Activated naive CD8-positive, alpha-beta T cell treated with anti-CD3 and anti-CD28 coated beads, Interleukin-2, amount 50 U/mL, for 24 hours (primary cell): ENCODE data around the gene LAMA4.
"Not testable (repeated sequence)": the region's sequence is repeated elsewhere in the genome, so short reads cannot be mapped to it uniquely, and the experiment has no call there.

Experiments used
- ATAC-seq: fragments of 150-1000 bp; cut with Tn5 transposase; one replicate; pipeline ENCODE4 v1.10.0; 2021
- DNase-seq: peaks from one replicate; pipeline ENCODE4 v3.0.0; 2021
- H3K27ac Mint-ChIP-seq: one replicate; pipeline ENCODE4 v1.8.0; 2021; ENCODE audit warnings: mild to moderate bottlenecking, mixed read lengths
- H3K27me3 Mint-ChIP-seq: one replicate; pipeline ENCODE4 v1.8.0; 2021; ENCODE audit warnings: mixed read lengths
- H3K36me3 Mint-ChIP-seq: one replicate; pipeline ENCODE4 v1.8.0; 2021; ENCODE audit warnings: low read depth, mixed read lengths
- H3K4me1 Mint-ChIP-seq: one replicate; pipeline ENCODE4 v1.8.0; 2021; ENCODE audit warnings: mixed read lengths
- H3K4me3 Mint-ChIP-seq: one replicate; pipeline ENCODE4 v1.8.0; 2021; ENCODE audit warnings: mild to moderate bottlenecking, moderate library complexity, mixed read lengths
- H3K9me3 Mint-ChIP-seq: one replicate; pipeline ENCODE4 v1.8.0; 2021; ENCODE audit warnings: mixed read lengths

The LAMA4 gene

DNA sequence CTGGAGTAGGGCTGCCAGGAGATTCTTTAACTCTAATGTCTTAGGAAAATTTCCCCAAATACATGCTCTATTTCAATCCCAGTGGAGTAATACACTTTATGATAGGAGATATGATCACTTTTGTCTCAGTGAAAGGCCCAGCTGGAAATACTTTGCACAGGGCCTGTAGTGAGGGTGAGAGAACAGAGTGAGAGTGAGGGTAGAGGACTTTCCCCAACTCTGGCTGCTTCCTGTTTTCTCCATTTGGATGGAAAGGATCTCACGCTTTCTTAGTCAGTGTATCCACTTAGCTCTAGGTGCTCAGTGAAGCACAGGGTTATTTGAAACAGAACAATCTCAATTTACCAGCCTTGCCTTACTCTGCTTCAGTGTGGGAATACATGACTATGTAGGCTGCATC is 130.4 kb downstream of the LAMA4 start:
- Mint-ChIP-seq H3K4me1 (no peaks in the 10 kb centered on the region), H3K27ac (no peak overlapping the region), H3K4me3 (no peak overlapping the region), H3K36me3 (no peaks in the 10 kb centered on the region), H3K9me3 (no peaks in the 10 kb centered on the region), H3K27me3 (peaks cover 9% of the 10 kb centered on the region)
- ATAC-seq (no peak), DNase-seq (no peak)

- Mint-ChIP-seq H3K27ac (no peak overlapping the region), H3K27me3 (peaks cover 6% of the 10 kb centered on the region), H3K4me1 (peaks cover 4% of the 10 kb centered on the region), H3K9me3 (no peaks in the 10 kb centered on the region), H3K36me3 (no peaks in the 10 kb centered on the region), H3K4me3 (no peak overlapping the region)
- ATAC-seq (no peak), DNase-seq (no peak)
Measured at GRCh38 chr6:112122756-112123155, 131.6 kb downstream of the LAMA4 start.

GRCh38 chr6:112118034-112118433 is 136.3 kb downstream of the LAMA4 start:
- Mint-ChIP-seq H3K4me1 (peaks cover 16% of the 10 kb centered on the region), H3K27me3 (peaks cover 6% of the 10 kb centered on the region), H3K4me3 (no peak overlapping the region), H3K27ac (peak overlapping the region; percentile 51), H3K9me3 (no peaks in the 10 kb centered on the region), H3K36me3 (no peaks in the 10 kb centered on the region)
- ATAC-seq (no peak), DNase-seq (no peak)

DNA sequence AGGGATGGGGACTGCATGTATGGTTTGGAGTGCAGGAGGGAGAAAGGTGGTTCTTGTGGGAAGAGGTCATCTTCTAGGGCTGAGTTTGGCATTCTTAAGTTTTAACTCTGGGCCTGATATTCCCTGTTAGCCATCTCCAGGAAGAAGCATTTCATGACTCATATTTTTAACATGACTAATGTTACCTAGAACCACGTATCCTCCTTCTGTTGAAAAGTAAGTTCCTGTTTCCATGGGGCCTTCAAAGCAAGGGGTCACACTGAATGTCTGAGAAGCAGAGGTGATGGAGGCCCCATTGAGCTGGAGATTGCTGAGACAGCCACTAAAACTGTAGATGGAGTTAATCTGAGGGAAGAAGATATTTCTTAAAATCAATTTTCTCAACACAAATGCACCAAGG is 136.8 kb downstream of the LAMA4 start:
- DNase-seq (peak; percentile 16), ATAC-seq (peak; percentile 95)
- Mint-ChIP-seq H3K4me3 (peak overlapping the region; percentile 32), H3K27me3 (peaks cover 6% of the 10 kb centered on the region), H3K36me3 (no peaks in the 10 kb centered on the region), H3K4me1 (peaks cover 16% of the 10 kb centered on the region), H3K27ac (peak overlapping the region; percentile 51), H3K9me3 (no peaks in the 10 kb centered on the region)

DNA sequence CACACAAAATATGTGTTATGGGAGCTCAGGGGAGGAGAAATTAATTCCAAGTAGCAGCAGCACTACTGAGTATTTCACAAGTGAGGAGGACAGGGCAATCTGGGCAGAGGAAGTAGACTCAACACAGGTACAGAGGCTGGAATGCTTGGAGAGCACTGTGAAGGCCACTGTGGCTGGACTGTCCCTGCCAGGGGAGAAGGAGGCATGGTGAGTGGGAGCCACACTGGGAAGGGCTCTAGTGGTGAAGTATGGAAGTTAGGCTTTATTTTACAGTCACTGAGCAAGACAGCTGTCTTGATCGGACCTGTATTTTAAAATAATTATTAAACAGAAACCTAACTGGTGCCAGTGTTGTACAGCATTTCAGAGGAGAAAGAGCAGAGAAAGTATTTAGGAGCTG is 138.1 kb downstream of the LAMA4 start:
- no peaks in the 10 kb centered on the region for H3K9me3 Mint-ChIP-seq
- no peak overlapping the region for H3K27ac Mint-ChIP-seq
- H3K4me3 Mint-ChIP-seq, result no peak overlapping the region
- H3K36me3 Mint-ChIP-seq, result no peaks in the 10 kb centered on the region
- H3K4me1 Mint-ChIP-seq, result peaks cover 16% of the 10 kb centered on the region
- DNase-seq (no peak), ATAC-seq (no peak)
- H3K27me3 Mint-ChIP-seq, result peaks cover 10% of the 10 kb centered on the region

DNA sequence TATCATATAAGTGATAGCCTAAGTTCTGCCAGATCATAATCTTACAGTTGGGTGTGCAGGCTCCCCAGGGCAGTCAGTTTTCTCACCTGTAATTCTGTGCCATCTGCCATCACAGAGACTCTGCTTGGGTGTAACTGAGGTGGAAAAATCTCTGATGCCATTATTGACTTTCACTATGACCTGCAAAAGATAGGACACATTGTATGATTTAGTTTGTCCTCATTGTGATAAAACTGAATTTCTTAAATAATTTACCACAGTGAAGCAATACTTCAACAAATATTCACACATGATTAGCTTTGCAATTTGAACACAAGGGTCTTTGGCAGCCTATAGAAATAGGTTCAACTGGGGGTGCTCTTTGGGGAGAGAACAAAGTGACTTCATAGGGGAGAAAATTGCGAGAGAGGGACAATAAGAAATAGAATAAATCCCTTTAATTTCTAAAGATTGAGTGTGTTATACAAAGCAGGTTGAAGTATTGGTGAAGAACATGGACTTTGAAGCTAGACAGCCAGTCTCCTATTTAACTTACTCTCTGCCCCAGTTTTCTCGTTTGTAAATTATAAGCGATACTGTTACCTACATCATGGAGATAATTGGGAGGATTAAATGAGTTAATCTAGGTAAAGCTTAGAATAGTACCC is 139.7 kb downstream of the LAMA4 start:
- no peak overlapping the region for H3K27ac Mint-ChIP-seq
- H3K27me3 Mint-ChIP-seq, result peaks cover 10% of the 10 kb centered on the region
- peaks cover 16% of the 10 kb centered on the region for H3K4me1 Mint-ChIP-seq
- H3K9me3 Mint-ChIP-seq, result no peaks in the 10 kb centered on the region
- no peak for ATAC-seq
- no peak overlapping the region for H3K4me3 Mint-ChIP-seq
- no peaks in the 10 kb centered on the region for H3K36me3 Mint-ChIP-seq
- DNase-seq, result no peak

GRCh38 chr6:112113918-112114317 is 140.4 kb downstream of the LAMA4 start:
- H3K4me3 Mint-ChIP-seq, result no peak overlapping the region
- peaks cover 16% of the 10 kb centered on the region for H3K4me1 Mint-ChIP-seq
- DNase-seq (no peak), ATAC-seq (no peak)
- no peaks in the 10 kb centered on the region for H3K9me3 Mint-ChIP-seq
- peaks cover 10% of the 10 kb centered on the region for H3K27me3 Mint-ChIP-seq
- no peak overlapping the region for H3K27ac Mint-ChIP-seq
- H3K36me3 Mint-ChIP-seq, result no peaks in the 10 kb centered on the region

- H3K36me3 Mint-ChIP-seq, result no peaks in the 10 kb centered on the region
- peaks cover 10% of the 10 kb centered on the region for H3K27me3 Mint-ChIP-seq
- peaks cover 16% of the 10 kb centered on the region for H3K4me1 Mint-ChIP-seq
- DNase-seq, result no peak
- no peaks in the 10 kb centered on the region for H3K9me3 Mint-ChIP-seq
- no peak overlapping the region for H3K27ac Mint-ChIP-seq
- H3K4me3 Mint-ChIP-seq, result no peak overlapping the region
- no peak for ATAC-seq
Measured at GRCh38 chr6:112113431-112113830, 140.9 kb downstream of the LAMA4 start.

GRCh38 chr6:112109262-112109661 is 145.1 kb downstream of the LAMA4 start:
- no peak for ATAC-seq
- no peak overlapping the region for H3K27ac Mint-ChIP-seq

GRCh38 chr6:112106562-112106961 is 147.8 kb downstream of the LAMA4 start:
- Mint-ChIP-seq H3K27ac (no peak overlapping the region), H3K4me1 (no peaks in the 10 kb centered on the region)
- no peak for ATAC-seq

More at GRCh38 chr6:112109262-112109661, 145.1 kb downstream of the LAMA4 start:
- H3K4me1 Mint-ChIP-seq, result no peaks in the 10 kb centered on the region
- DNase-seq, result no peak
- H3K27me3 Mint-ChIP-seq, result peaks cover 4% of the 10 kb centered on the region
- no peaks in the 10 kb centered on the region for H3K36me3 Mint-ChIP-seq
- H3K4me3 Mint-ChIP-seq, result no peak overlapping the region
- H3K9me3 Mint-ChIP-seq, result peaks cover 6% of the 10 kb centered on the region

GRCh38 chr6:112106026-112106425 is 148.3 kb downstream of the LAMA4 start:
- not testable (repeated sequence) for DNase-seq, H3K27me3 Mint-ChIP-seq, H3K4me1 Mint-ChIP-seq, H3K9me3 Mint-ChIP-seq, ATAC-seq, H3K36me3 Mint-ChIP-seq, H3K27ac Mint-ChIP-seq, H3K4me3 Mint-ChIP-seq

More at GRCh38 chr6:112106562-112106961, 147.8 kb downstream of the LAMA4 start:
- Mint-ChIP-seq H3K9me3 (peaks cover 6% of the 10 kb centered on the region), H3K36me3 (peaks cover 2% of the 10 kb centered on the region), H3K4me3 (no peak overlapping the region), H3K27me3 (no peaks in the 10 kb centered on the region)
- no peak for DNase-seq

GRCh38 chr6:112100561-112100960 is 153.8 kb downstream of the LAMA4 start:
- DNase-seq, result no peak
- Mint-ChIP-seq H3K4me1 (no peaks in the 10 kb centered on the region), H3K4me3 (no peak overlapping the region), H3K27ac (no peak overlapping the region), H3K36me3 (peaks cover 4% of the 10 kb centered on the region), H3K9me3 (peaks cover 6% of the 10 kb centered on the region), H3K27me3 (no peaks in the 10 kb centered on the region)
- no peak for ATAC-seq

- DNase-seq (no peak), ATAC-seq (no peak)
- Mint-ChIP-seq H3K27me3 (peaks cover 3% of the 10 kb centered on the region), H3K4me3 (no peak overlapping the region), H3K9me3 (no peaks in the 10 kb centered on the region), H3K4me1 (no peaks in the 10 kb centered on the region), H3K27ac (no peak overlapping the region), H3K36me3 (peaks cover 2% of the 10 kb centered on the region)
Measured at GRCh38 chr6:112096901-112097300, 157.5 kb downstream of the LAMA4 start.

DNA sequence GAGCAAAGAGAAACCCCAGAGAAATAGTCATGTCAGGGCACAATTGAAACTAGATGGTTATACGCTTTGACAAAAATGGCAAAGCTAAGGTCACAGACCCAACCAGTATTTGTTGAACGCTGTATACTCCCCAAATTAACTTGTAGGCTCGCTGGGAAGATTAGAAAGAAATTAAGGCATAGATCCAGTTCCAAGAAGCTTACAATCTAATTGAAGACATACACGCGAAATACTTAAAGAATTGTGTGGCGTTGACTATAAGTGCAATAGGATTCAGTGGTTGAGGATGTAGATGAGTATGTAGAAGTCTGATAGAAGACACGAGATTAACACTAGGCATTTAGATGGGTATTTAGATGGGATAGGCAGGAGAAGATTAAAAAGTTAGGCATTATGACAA is 166.5 kb downstream of the LAMA4 start:
- Mint-ChIP-seq H3K4me3 (no peak overlapping the region), H3K9me3 (no peaks in the 10 kb centered on the region), H3K36me3 (peaks cover 10% of the 10 kb centered on the region), H3K4me1 (peaks cover 7% of the 10 kb centered on the region), H3K27me3 (peaks cover 11% of the 10 kb centered on the region), H3K27ac (no peak overlapping the region)
- no peak for ATAC-seq
- no peak for DNase-seq

DNA sequence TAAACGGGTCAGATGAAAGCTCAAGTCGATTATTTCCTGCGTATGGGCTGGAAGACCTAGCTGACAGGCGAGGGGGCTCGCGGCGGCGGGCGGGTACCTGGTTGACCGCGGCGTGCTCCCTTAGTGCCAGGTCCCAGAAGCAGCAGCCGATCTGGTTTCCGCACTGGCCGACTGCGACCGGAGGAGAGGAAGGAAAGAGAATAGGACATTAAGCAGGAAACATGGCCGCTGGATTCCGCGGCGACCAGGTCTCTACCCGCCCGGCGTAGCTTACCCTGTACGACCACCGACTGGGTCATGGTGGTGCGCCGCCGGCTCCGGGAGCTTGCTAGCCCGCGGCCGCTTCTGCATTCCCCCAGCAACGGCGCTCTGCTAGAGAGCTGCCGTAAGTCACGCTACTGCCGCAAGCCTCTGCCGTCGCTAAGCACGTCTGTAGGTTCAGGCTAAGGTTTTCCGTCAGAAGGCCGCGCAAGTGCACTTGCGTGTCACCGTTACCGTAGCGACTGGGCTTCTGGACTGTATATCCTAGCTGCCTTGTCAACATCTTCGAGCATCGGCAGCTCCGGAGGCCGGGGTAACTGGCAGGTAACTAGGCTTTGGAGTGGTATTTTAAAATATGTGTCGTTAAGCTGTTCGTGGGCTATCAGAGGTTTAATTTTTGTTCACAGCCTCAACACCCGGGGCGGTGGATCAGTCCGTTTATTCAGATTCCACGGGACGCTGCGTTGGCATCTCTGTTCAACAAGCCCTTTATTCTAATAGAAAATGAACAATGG is 167.0 kb downstream of the LAMA4 start, which contains the start of the genes FAM229B and TUBE1:
Gene FAM229B (plus strand): TSS at position 456 of the 776 bp plus-strand sequence. CDS start 11,693 bp downstream, outside the sequence.
Gene TUBE1 (minus strand): TSS at position 347 of the 776 bp plus-strand sequence. CDS start 48 bp downstream, at position 299.
- DNase-seq (peak; percentile 86), ATAC-seq (peak; percentile 99)
- H3K9me3 Mint-ChIP-seq, result no peaks in the 10 kb centered on the region
- peaks cover 7% of the 10 kb centered on the region for H3K4me1 Mint-ChIP-seq
- H3K27ac Mint-ChIP-seq, result no peak within 1 kb of the TSS
- H3K36me3 Mint-ChIP-seq, result peaks cover 11% of the 10 kb centered on the region
- H3K4me3 Mint-ChIP-seq, result no peak within 1 kb of the TSS
- peaks cover 11% of the 10 kb centered on the region for H3K27me3 Mint-ChIP-seq
